ENCODE data around the gene GFM1. TPM values are rescaled to one million over a fixed set of nuclear protein-coding genes. Genes with fewer than 3 reads are reported as not detected.

GFM1 gene
- total and polyA plus RNA-seq, 2 of the 13 experiments (the other 11 are each of a cell fraction or from before 2014, with no cell fraction given) = 10.5 to 59.0 TPM

DNA sequence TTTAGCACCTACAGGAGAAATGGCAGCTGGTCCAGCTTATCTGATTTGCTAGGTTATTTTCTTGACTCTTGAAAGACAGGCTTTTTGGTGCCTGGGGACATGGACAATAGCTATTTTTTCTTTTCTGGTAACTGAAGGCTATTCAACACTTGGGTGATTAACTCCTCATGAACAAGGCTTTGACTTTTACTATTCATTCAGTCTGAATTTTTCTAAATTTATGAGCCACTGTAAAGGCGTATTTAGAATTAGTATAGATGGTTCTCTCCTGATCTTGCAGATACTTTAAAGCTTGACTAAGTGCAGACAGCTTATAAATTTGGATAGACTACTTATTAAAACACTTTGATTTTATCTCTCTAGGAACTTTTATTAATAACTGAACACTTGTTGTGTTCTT, 18.4 kb upstream of the GFM1 start (continued):
- TF ChIP-seq, protein P1, sequence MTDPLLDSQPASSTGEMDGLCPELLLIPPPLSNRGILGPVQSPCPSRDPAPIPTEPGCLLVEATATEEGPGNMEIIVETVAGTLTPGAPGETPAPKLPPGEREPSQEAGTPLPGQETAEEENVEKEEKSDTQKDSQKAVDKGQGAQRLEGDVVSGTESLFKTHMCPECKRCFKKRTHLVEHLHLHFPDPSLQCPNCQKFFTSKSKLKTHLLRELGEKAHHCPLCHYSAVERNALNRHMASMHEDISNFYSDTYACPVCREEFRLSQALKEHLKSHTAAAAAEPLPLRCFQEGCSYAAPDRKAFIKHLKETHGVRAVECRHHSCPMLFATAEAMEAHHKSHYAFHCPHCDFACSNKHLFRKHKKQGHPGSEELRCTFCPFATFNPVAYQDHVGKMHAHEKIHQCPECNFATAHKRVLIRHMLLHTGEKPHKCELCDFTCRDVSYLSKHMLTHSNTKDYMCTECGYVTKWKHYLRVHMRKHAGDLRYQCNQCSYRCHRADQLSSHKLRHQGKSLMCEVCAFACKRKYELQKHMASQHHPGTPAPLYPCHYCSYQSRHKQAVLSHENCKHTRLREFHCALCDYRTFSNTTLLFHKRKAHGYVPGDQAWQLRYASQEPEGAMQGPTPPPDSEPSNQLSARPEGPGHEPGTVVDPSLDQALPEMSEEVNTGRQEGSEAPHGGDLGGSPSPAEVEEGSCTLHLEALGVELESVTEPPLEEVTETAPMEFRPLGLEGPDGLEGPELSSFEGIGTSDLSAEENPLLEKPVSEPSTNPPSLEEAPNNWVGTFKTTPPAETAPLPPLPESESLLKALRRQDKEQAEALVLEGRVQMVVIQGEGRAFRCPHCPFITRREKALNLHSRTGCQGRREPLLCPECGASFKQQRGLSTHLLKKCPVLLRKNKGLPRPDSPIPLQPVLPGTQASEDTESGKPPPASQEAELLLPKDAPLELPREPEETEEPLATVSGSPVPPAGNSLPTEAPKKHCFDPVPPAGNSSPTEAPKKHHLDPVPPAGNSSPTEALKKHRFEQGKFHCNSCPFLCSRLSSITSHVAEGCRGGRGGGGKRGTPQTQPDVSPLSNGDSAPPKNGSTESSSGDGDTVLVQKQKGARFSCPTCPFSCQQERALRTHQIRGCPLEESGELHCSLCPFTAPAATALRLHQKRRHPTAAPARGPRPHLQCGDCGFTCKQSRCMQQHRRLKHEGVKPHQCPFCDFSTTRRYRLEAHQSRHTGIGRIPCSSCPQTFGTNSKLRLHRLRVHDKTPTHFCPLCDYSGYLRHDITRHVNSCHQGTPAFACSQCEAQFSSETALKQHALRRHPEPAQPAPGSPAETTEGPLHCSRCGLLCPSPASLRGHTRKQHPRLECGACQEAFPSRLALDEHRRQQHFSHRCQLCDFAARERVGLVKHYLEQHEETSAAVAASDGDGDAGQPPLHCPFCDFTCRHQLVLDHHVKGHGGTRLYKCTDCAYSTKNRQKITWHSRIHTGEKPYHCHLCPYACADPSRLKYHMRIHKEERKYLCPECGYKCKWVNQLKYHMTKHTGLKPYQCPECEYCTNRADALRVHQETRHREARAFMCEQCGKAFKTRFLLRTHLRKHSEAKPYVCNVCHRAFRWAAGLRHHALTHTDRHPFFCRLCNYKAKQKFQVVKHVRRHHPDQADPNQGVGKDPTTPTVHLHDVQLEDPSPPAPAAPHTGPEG (CRISPR knock-in tag; IDR thresholded peaks at IDR 0.05) = no peak

DNA sequence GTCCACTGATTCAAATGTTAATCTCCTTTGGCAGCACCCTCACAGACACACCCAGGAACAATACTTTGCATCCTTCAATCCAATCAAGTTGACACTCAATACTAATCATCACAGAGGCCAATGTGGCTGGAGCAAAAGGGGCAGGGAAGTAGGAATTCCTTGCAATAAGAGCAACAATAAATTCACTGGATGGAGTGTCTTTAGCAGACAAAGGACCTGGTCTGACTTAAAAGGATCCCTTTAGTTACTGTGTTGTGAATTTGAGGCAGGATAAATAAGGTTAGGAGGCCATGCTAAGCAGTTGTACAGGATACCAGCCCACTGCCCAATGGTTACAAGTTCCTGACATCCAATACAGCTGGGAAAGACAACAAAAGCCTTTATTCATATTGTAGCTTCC, 12.3 kb upstream of the GFM1 start:
- DNase-seq (ENCODE audit: low spot score) (no peak), ATAC-seq (no peak)

More for the DNA sequence above, 12.3 kb upstream of the GFM1 start:
- BruUV-seq (replicated peaks) = no TSS peak
- ChIA-PET POLR2A (interaction anchor here (1.2 kb wide), 1 partner anchor 13 kb away, joined by 3 read pairs; no protein-coding TSS in a partner anchor), CTCF (ENCODE audit: low intra/inter-chr PET ratio, low total read pairs) (no interaction called here)
- no peaks in the 10 kb centered on the region for H4K20me1 ChIP-seq (ENCODE audit: insufficient read depth, low read length)
- intact Hi-C loops (cut with micrococcal nuclease; ENCODE audit: unreplicated experiment) = no loop called here
- TF ChIP-seq TMF1 (CRISPR knock-in tag; IDR thresholded peaks at IDR 0.05; ENCODE audit: low read depth) (no peak), SETDB1 (CRISPR knock-in tag; IDR thresholded peaks at IDR 0.05; ENCODE audit: borderline replicate concordance) (no peak), ZNF703 (CRISPR knock-in tag; IDR thresholded peaks at IDR 0.05; ENCODE audit: borderline replicate concordance) (no peak), GMEB1 (CRISPR knock-in tag; IDR thresholded peaks at IDR 0.05; ENCODE audit: borderline replicate concordance) (no peak), ZNF207 (IDR thresholded peaks at IDR 0.05; ENCODE audit: borderline replicate concordance) (no peak), EZH2 (conservative IDR thresholded peaks at IDR 0.05; ENCODE audit: low read depth, low read length) (no peak), ZNF292 (CRISPR knock-in tag; IDR thresholded peaks at IDR 0.05; ENCODE audit: borderline replicate concordance, low read depth) (no peak), NFKBIZ (CRISPR knock-in tag; IDR thresholded peaks at IDR 0.05) (no peak), ZNF264 (CRISPR knock-in tag; IDR thresholded peaks at IDR 0.05) (no peak), ZFYVE20 (CRISPR knock-in tag; IDR thresholded peaks at IDR 0.05; ENCODE audit: borderline replicate concordance, low read depth) (no peak), NBN (conservative IDR thresholded peaks at IDR 0.05) (no peak), KLF9 (CRISPR knock-in tag; IDR thresholded peaks at IDR 0.05; ENCODE audit: low read depth) (no peak)
- TF ChIP-seq, protein P2, sequence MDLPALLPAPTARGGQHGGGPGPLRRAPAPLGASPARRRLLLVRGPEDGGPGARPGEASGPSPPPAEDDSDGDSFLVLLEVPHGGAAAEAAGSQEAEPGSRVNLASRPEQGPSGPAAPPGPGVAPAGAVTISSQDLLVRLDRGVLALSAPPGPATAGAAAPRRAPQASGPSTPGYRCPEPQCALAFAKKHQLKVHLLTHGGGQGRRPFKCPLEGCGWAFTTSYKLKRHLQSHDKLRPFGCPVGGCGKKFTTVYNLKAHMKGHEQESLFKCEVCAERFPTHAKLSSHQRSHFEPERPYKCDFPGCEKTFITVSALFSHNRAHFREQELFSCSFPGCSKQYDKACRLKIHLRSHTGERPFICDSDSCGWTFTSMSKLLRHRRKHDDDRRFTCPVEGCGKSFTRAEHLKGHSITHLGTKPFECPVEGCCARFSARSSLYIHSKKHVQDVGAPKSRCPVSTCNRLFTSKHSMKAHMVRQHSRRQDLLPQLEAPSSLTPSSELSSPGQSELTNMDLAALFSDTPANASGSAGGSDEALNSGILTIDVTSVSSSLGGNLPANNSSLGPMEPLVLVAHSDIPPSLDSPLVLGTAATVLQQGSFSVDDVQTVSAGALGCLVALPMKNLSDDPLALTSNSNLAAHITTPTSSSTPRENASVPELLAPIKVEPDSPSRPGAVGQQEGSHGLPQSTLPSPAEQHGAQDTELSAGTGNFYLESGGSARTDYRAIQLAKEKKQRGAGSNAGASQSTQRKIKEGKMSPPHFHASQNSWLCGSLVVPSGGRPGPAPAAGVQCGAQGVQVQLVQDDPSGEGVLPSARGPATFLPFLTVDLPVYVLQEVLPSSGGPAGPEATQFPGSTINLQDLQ (CRISPR knock-in tag; IDR thresholded peaks at IDR 0.05) = no peak
- no peaks in the 10 kb centered on the region for H3K36me3 ChIP-seq (replicated peaks in 1 of 2; ENCODE audit: control insufficient read depth in 1 of 2, insufficient read depth in 2 of 2, low read length in 2 of 2)
- no peak overlapping the region for H3K27ac ChIP-seq (ENCODE audit: extremely low read length, insufficient read depth, low read length)
- no peaks in the 10 kb centered on the region for H3K4me1 ChIP-seq (ENCODE audit: insufficient read depth, low read length)
- FAIRE-seq = no peak
- H3K9me3 ChIP-seq (ENCODE audit: low read length) = no peaks in the 10 kb centered on the region
- no peak overlapping the region for H3K9ac ChIP-seq (ENCODE audit: insufficient read depth, low read depth, low read length)
- H3K27me3 ChIP-seq (ENCODE audit: control insufficient read depth in 1 of 2, insufficient read depth in 2 of 2, low read length in 2 of 2) = peaks cover 0 to 8% of the 10 kb centered on the region in 2 experiments; a peak in 1 of 5 replicates
- H3K4me3 ChIP-seq (replicated peaks in 1 of 3; ENCODE audit: insufficient read depth in 1 of 3, low read depth in 2 of 3, low read length in 3 of 3) = no peak overlapping the region
- H3K4me2 ChIP-seq (ENCODE audit: low read depth, low read length) = no peak overlapping the region
- no peak overlapping the region for H2AFZ ChIP-seq (ENCODE audit: low read length)
- in situ Hi-C loops (cut with HindIII; ENCODE audit: extremely low pct_ligation_motif_present, low pct_unique_long_range_greater_than_20kb) = no loop called here
- no peaks in the 10 kb centered on the region for H3K79me2 ChIP-seq (ENCODE audit: insufficient read depth, low read length)
